ENCODE measurements around the gene CMSS1. TPM values are rescaled to one million over a fixed set of nuclear protein-coding genes. Genes with fewer than 3 reads are reported as not detected.
A peak's percentile ranks its signal among the peaks of the same experiment; 100 is the strongest.

Gene CMSS1
- total and polyA plus RNA-seq, 2 of the 13 experiments (the other 11 are each of a cell fraction or from before 2014, with no cell fraction given), result 6.4 to 48.7 TPM

DNA sequence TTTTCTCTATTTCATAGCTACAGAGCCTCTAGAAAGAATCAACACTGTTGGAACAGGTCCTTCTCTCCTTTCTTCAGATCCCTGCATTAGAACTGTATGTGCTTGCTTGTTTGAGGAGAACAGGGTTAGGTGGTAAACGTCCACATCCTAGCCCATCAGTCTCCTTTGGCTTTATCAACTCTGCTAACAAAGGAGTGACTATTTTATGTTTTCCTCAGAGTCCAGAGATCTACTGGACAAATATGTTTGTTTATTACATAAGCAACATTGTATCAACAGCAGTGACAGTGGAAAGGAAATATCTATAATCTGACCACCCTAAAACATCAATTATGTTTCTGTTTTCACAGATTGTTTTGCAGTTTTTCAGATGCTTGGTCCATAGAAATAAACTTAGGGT is 39.6 kb downstream of the CMSS1 start (continued):
- TF ChIP-seq RFX1 (IDR thresholded peaks at IDR 0.05) (no peak), LRRFIP1 (CRISPR knock-in tag; conservative IDR thresholded peaks at IDR 0.05) (no peak), ZNF605 (CRISPR knock-in tag; IDR thresholded peaks at IDR 0.05) (no peak), SALL2 (CRISPR knock-in tag; IDR thresholded peaks at IDR 0.05) (no peak), ZNF318 (CRISPR knock-in tag; IDR thresholded peaks at IDR 0.05) (no peak), ZNF234 (CRISPR knock-in tag; conservative IDR thresholded peaks at IDR 0.05) (no peak), AFF4 (CRISPR knock-in tag; IDR thresholded peaks at IDR 0.05) (no peak), ZNF329 (CRISPR knock-in tag; IDR thresholded peaks at IDR 0.05; ENCODE audit: low read depth) (no peak), SOX13 (IDR thresholded peaks at IDR 0.05) (no peak), SOX13 (CRISPR knock-in tag; conservative IDR thresholded peaks at IDR 0.05 in 1 of 2, IDR thresholded peaks at IDR 0.05 in 1 of 2) (peak in 1 of 2 experiments; percentile 83; a peak in 2 of 4 replicates)
- TF ChIP-seq, protein P1, sequence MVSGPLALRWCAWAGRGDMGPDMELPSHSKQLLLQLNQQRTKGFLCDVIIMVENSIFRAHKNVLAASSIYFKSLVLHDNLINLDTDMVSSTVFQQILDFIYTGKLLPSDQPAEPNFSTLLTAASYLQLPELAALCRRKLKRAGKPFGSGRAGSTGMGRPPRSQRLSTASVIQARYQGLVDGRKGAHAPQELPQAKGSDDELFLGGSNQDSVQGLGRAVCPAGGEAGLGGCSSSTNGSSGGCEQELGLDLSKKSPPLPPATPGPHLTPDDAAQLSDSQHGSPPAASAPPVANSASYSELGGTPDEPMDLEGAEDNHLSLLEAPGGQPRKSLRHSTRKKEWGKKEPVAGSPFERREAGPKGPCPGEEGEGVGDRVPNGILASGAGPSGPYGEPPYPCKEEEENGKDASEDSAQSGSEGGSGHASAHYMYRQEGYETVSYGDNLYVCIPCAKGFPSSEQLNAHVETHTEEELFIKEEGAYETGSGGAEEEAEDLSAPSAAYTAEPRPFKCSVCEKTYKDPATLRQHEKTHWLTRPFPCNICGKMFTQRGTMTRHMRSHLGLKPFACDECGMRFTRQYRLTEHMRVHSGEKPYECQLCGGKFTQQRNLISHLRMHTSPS (CRISPR knock-in tag; IDR thresholded peaks at IDR 0.05; ENCODE audit: low read depth), result no peak

Measured in HepG2 (cell line).